HepG2 (cell line): ENCODE measurements around the gene FEV. TPM values are rescaled to one million over a fixed set of nuclear protein-coding genes. Genes with fewer than 3 reads are reported as not detected.

Source experiments
- ATAC-seq: fragments of 200-7000 bp; cut with Tn5 transposase; 3 replicates; pipeline ENCODE4 v1.9.1; 2020; ENCODE audit warnings: mild to moderate bottlenecking, moderate library complexity
- BruUV-seq: library from RNA; stranded (reverse); fragments of 400-500 nt; replicated peaks from 2 replicates; lab custom pipeline; 2021; lab: Mats Ljungman, UMichigan
- CTCF ChIA-PET: fragments of 300-600 bp; formaldehyde crosslinking; extraction: SDS; loops from one replicate; lab custom pipeline; 2021; ENCODE audit warnings: low total read pairs, inconsistent platforms, low intra/inter-chr PET ratio; lab: Yijun Ruan, JAX
- POLR2A ChIA-PET: fragments of 350-600 bp; sonication (Branson Sonifier 250); formaldehyde crosslinking; loops from one replicate; lab custom pipeline; 2020; ENCODE audit warnings: antibody characterized with exemption, inconsistent platforms; lab: Yijun Ruan, JAX
- DNase-seq: peaks from one replicate; pipeline ENCODE4 v3.0.0-alpha.2; 2015; ENCODE audit warnings: low spot score
- FAIRE-seq: peaks from 3 replicates; lab custom pipeline; 2011; peaks lifted over from hg19 to GRCh38; lab: Jason Lieb, UNC
- H2AFZ ChIP-seq: one replicate; pipeline ENCODE4 v1.6.1; 2011; ENCODE audit warnings: low read length, inconsistent platforms
- H3K27ac ChIP-seq: fragments of 300-600 bp; 3 replicates; pipeline ENCODE4 v1.8.0; 2011; ENCODE audit warnings: mixed run types, mild to moderate bottlenecking, mixed read lengths, low read length, inconsistent platforms; ENCODE audit not compliant: insufficient read depth; ENCODE audit errors: extremely low read length
- H3K27me3 ChIP-seq, 2 experiments: fragments of 200-600 bp in 1 of 2; 2 replicates in 1 of 2; 3 replicates in 1 of 2; pipeline versions ENCODE4 v1.6.0 to v1.8.0; 2011; ENCODE audit warnings: low read length in 2 of 2, mild to moderate bottlenecking in 2 of 2, moderate library complexity in 2 of 2, inconsistent platforms in 1 of 2; ENCODE audit not compliant: insufficient read depth in 2 of 2, control insufficient read depth in 1 of 2
- H3K36me3 ChIP-seq, 2 experiments: fragments of 200-600 bp in 1 of 2; replicated peaks in 1 of 2; 2 replicates in 1 of 2; 3 replicates in 1 of 2; pipeline versions ENCODE4 v1.5.1 to v1.8.0; 2011; ENCODE audit warnings: low read length in 2 of 2, inconsistent platforms in 1 of 2; ENCODE audit not compliant: insufficient read depth in 2 of 2, control insufficient read depth in 1 of 2
- H3K4me1 ChIP-seq: 2 replicates; pipeline ENCODE4 v1.5.1; 2012; ENCODE audit warnings: low read length, inconsistent platforms; ENCODE audit not compliant: insufficient read depth
- H3K4me2 ChIP-seq: 2 replicates; pipeline ENCODE4 v1.6.0; 2011; ENCODE audit warnings: low read depth, low read length, inconsistent platforms
- H3K4me3 ChIP-seq, 3 experiments: fragments of 200-600 bp in 1 of 3; sonication (generic), shearing (Covaris generic) in 1 of 3; replicated peaks in 1 of 3; 2 replicates each; pipeline ENCODE4 v1.5.1; 2011 to 2016; ENCODE audit warnings: low read length in 3 of 3, inconsistent platforms in 2 of 3, low read depth in 2 of 3, mild to moderate bottlenecking in 2 of 3, control low read depth in 1 of 3, mixed read lengths in 1 of 3; ENCODE audit not compliant: insufficient read depth in 1 of 3
- H3K79me2 ChIP-seq: one replicate; pipeline ENCODE4 v1.6.1; 2011; ENCODE audit warnings: low read length, inconsistent platforms; ENCODE audit not compliant: insufficient read depth
- H3K9ac ChIP-seq: 2 replicates; pipeline ENCODE4 v1.6.0; 2011; ENCODE audit warnings: mild to moderate bottlenecking, low read depth, low read length, inconsistent platforms; ENCODE audit not compliant: insufficient read depth
- H3K9me3 ChIP-seq: 2 replicates; pipeline ENCODE4 v1.5.1; 2012; ENCODE audit warnings: mild to moderate bottlenecking, low read length
- H4K20me1 ChIP-seq: 2 replicates; pipeline ENCODE4 v1.6.0; 2011; ENCODE audit warnings: inconsistent platforms, mild to moderate bottlenecking, low read length, moderate library complexity; ENCODE audit not compliant: insufficient read depth
- CEBPG ChIP-seq: IDR thresholded peaks from 2 replicates; pipeline ENCODE4 v1.6.1; 2016
- CHD4 ChIP-seq: fragments of 200-600 bp; sonication (generic); IDR thresholded peaks from 2 replicates; pipeline ENCODE4 v1.7.0; 2017; ENCODE audit warnings: mild to moderate bottlenecking, low read length, borderline replicate concordance
- ETV6 ChIP-seq: sonication (generic); formaldehyde crosslinking; conservative IDR thresholded peaks from 2 replicates; pipeline ENCODE4 v1.4.0; 2020; ENCODE audit warnings: missing genetic modification reagents
- PITX1 ChIP-seq: sonication (generic); formaldehyde crosslinking; IDR thresholded peaks from 2 replicates; pipeline ENCODE4 v1.5.1; 2020; ENCODE audit warnings: mild to moderate bottlenecking, missing genetic modification reagents
- PRDM15 ChIP-seq: sonication (generic); formaldehyde crosslinking; IDR thresholded peaks from 2 replicates; pipeline ENCODE4 v1.4.0; 2020; ENCODE audit warnings: missing genetic modification reagents
- SALL2 ChIP-seq: sonication (generic); formaldehyde crosslinking; IDR thresholded peaks from 2 replicates; pipeline ENCODE4 v1.8.1; 2023; ENCODE audit warnings: mild to moderate bottlenecking, missing genetic modification reagents, inconsistent platforms
- SMARCC2 ChIP-seq: fragments of 450-650 bp; IDR thresholded peaks from 2 replicates; pipeline ENCODE4 v1.6.1; 2017; ENCODE audit warnings: antibody characterized with exemption, mild to moderate bottlenecking
- SNAPC2 ChIP-seq: sonication (generic); formaldehyde crosslinking; IDR thresholded peaks from 2 replicates; pipeline ENCODE4 v1.8.1; 2022; ENCODE audit warnings: mild to moderate bottlenecking, missing genetic modification reagents
- ZBTB10 ChIP-seq: sonication (generic); formaldehyde crosslinking; IDR thresholded peaks from 2 replicates; pipeline ENCODE4 v1.4.0; 2020; ENCODE audit warnings: missing genetic modification reagents, borderline replicate concordance
- ZMYM4 ChIP-seq: sonication (generic); formaldehyde crosslinking; IDR thresholded peaks from 2 replicates; pipeline ENCODE4 v1.8.1; 2023; ENCODE audit warnings: mild to moderate bottlenecking, missing genetic modification reagents
- ZNF350 ChIP-seq: sonication (generic); formaldehyde crosslinking; IDR thresholded peaks from 2 replicates; pipeline ENCODE4 v1.4.0; 2020; ENCODE audit warnings: mild to moderate bottlenecking, low read depth, missing genetic modification reagents, borderline replicate concordance
- ZNF512B ChIP-seq: sonication (generic); formaldehyde crosslinking; IDR thresholded peaks from 2 replicates; pipeline ENCODE4 v1.5.1; 2020; ENCODE audit warnings: missing genetic modification reagents, mild to moderate bottlenecking, borderline replicate concordance
- ZNF660 ChIP-seq: sonication (generic); formaldehyde crosslinking; IDR thresholded peaks from 2 replicates; pipeline ENCODE4 v1.5.1; 2020; ENCODE audit warnings: mild to moderate bottlenecking, low read depth, missing genetic modification reagents, borderline replicate concordance
- WGBS: methylation state at CpG from one replicate; pipeline ENCODE4 v1.1.6; 2017; ENCODE audit warnings: low lambda C conversion rate; 5-methylcytosine and 5-hydroxymethylcytosine counted together
- in situ Hi-C: cut with HindIII; loops from 2 replicates; pipeline ENCODE4 v1.10.0; 2017; ENCODE audit warnings: low pct_unique_long_range_greater_than_20kb; ENCODE audit not compliant: extremely low pct_ligation_motif_present
- intact Hi-C: fragments of 100-400 bp; cut with micrococcal nuclease; formaldehyde crosslinking; loops from one replicate; pipeline ENCODE4 v1.10.0; 2022; ENCODE audit not compliant: unreplicated experiment
- polyA plus RNA-seq, 8 experiments: library from polyadenylated mRNA; depleted of rRNA in 3 of 8; stranded (reverse) in 7 of 8; unstranded in 1 of 8; fragments of >200 nt; fragmentation: Illumina TruSeq in 4 of 8; extraction: Trizol in 4 of 8; gene quantifications; 2 replicates each; pipeline versions ENCODE4 v1.2.1 to v1.2.3, GENCODE V29; 2011 to 2016; ENCODE audit warnings: low read depth in 4 of 8, missing spikeins in 1 of 8, mixed read lengths in 1 of 8; ENCODE audit not compliant: insufficient read depth in 1 of 8
- total RNA-seq, 5 experiments: library from RNA; depleted of rRNA; stranded (reverse); fragments of >200 nt; fragmentation: Illumina TruSeq; extraction: Trizol; gene quantifications; 2 replicates each; pipeline ENCODE4 v1.2.3, GENCODE V29; 2016; ENCODE audit warnings: low read depth in 1 of 5
- TF ChIP-seq, protein P1 (sequence below): IDR thresholded peaks from 2 replicates; pipeline ENCODE4 v1.6.1; 2016; ENCODE audit warnings: control low read depth
- TF ChIP-seq, protein P2 (sequence below): IDR thresholded peaks from 2 replicates; pipeline ENCODE4 v1.6.1; 2016; ENCODE audit warnings: low read depth, borderline replicate concordance

FEV gene
- total and polyA plus RNA-seq, 2 of the 13 experiments (the other 11 are each of a cell fraction or from before 2014, with no cell fraction given), result not detected

DNA sequence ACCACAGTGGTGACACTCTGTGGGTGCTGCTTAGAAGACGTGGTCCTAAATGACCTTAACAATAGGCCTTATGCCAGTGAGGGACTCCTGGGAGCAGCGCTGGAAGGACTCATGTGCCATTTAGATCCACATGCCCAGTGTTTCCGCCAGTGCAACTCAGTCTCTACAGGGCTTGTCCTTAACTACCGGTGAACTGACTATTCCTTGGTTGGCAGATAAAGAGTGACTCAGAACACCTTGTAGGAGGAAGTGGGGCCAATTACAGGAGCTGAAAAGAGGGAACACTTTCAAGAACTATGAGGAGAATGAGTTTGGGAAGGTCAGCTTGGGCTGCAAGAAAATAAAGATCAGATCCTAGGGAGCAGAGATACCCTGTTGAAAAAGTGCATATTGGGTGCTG, 27.3 kb downstream of the FEV start:
- ChIA-PET CTCF (no interaction called here), POLR2A (no interaction called here)
- H3K36me3 ChIP-seq, result no peaks in the 10 kb centered on the region
- in situ Hi-C loops, result no loop called here
- peaks cover 11 to 79% of the 10 kb centered on the region in 2 experiments for H3K27me3 ChIP-seq
- ATAC-seq (no peak), DNase-seq (no peak), FAIRE-seq (no peak)
- H4K20me1 ChIP-seq, result peaks cover 7% of the 10 kb centered on the region; the same call in 1 of the 2 replicates
- no peak overlapping the region for H3K27ac ChIP-seq
- H3K4me2 ChIP-seq, result no peak overlapping the region
- intact Hi-C loops, result loop anchor here (10.0 kb wide), 1 partner anchor 93 kb away; no protein-coding TSS in a partner anchor
- peaks cover 24% of the 10 kb centered on the region for H3K4me1 ChIP-seq
- H2AFZ ChIP-seq, result no peak overlapping the region
- no peak overlapping the region for H3K9ac ChIP-seq
- BruUV-seq, result no TSS peak
- H3K4me3 ChIP-seq, result no peak overlapping the region
- H3K9me3 ChIP-seq, result no peaks in the 10 kb centered on the region
- whole genome bisulfite sequencing, result 30% methylated on average over 4 of the region's 4 CpGs
- H3K79me2 ChIP-seq, result no peaks in the 10 kb centered on the region
- TF ChIP-seq, protein P1, sequence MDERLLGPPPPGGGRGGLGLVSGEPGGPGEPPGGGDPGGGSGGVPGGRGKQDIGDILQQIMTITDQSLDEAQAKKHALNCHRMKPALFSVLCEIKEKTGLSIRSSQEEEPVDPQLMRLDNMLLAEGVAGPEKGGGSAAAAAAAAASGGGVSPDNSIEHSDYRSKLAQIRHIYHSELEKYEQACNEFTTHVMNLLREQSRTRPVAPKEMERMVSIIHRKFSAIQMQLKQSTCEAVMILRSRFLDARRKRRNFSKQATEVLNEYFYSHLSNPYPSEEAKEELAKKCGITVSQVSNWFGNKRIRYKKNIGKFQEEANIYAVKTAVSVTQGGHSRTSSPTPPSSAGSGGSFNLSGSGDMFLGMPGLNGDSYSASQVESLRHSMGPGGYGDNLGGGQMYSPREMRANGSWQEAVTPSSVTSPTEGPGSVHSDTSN (CRISPR knock-in tag), result no peak
- TF ChIP-seq ETV6 (CRISPR knock-in tag) (no peak), SMARCC2 (no peak), PRDM15 (CRISPR knock-in tag) (no peak), ZNF512B (CRISPR knock-in tag) (no peak), SNAPC2 (CRISPR knock-in tag) (no peak), SALL2 (no peak), ZNF350 (CRISPR knock-in tag) (no peak), PITX1 (CRISPR knock-in tag) (no peak), CEBPG (CRISPR knock-in tag) (no peak), ZMYM4 (CRISPR knock-in tag) (no peak), ZNF660 (CRISPR knock-in tag) (no peak), ZBTB10 (no peak), CHD4 (no peak)
- TF ChIP-seq, protein P2, sequence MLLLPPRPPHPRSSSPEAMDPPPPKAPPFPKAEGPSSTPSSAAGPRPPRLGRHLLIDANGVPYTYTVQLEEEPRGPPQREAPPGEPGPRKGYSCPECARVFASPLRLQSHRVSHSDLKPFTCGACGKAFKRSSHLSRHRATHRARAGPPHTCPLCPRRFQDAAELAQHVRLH (CRISPR knock-in tag), result no peak
